T-helper 1 cell treated with Interleukin-12 subunit alpha and Interleukin-12 subunit beta and Interleukin-4 antibody, amounts not matched to agents 30 ng/mL and 1 ng/mL, for 36 hours (primary cell): ENCODE measurements around the gene KLHL29. TPM values are rescaled to one million over a fixed set of nuclear protein-coding genes. Genes with fewer than 3 reads are reported as not detected.
"Not testable (repeated sequence)": the region's sequence is repeated elsewhere in the genome, so short reads cannot be mapped to it uniquely, and the experiment has no call there.

Experiments
- intact Hi-C: fragments of 100-400 bp; cut with micrococcal nuclease; formaldehyde crosslinking; loops from one replicate; pipeline ENCODE4 v1.15.1; 2024
- total RNA-seq: library from RNA; stranded (reverse); gene quantifications from 2 replicates; pipeline ENCODE4 v1.2.3, GENCODE V29; 2022

KLHL29 gene
- total RNA-seq, 1 donor from 2014 or later = 2.2 TPM

GRCh38 chr2:23391237-23391736 lies 6.3 kb downstream of the KLHL29 start:
- intact Hi-C loops = not testable (repeated sequence)

GRCh38 chr2:23393722-23394121 lies 8.7 kb downstream of the KLHL29 start:
- intact Hi-C loops = no loop called here

- intact Hi-C loops = no loop called here
Measured at GRCh38 chr2:23394700-23395099, 9.7 kb downstream of the KLHL29 start.

- intact Hi-C loops = no loop called here
Measured at GRCh38 chr2:23397478-23397877, 12.5 kb downstream of the KLHL29 start.

- intact Hi-C loops = no loop called here
Measured at GRCh38 chr2:23399674-23400261, 14.8 kb downstream of the KLHL29 start.

GRCh38 chr2:23400703-23401102 lies 15.7 kb downstream of the KLHL29 start:
- intact Hi-C loops = no loop called here

GRCh38 chr2:23401427-23402204 lies 16.6 kb downstream of the KLHL29 start:
- intact Hi-C loops = no loop called here

GRCh38 chr2:23402205-23402740 lies 17.3 kb downstream of the KLHL29 start:
- intact Hi-C loops = no loop called here

- intact Hi-C loops = loop anchor here (1.0 kb wide), 1 partner anchor 162 kb away; no protein-coding TSS in a partner anchor
Measured at GRCh38 chr2:23404426-23404825, 19.4 kb downstream of the KLHL29 start.

GRCh38 chr2:23409248-23409647 lies 24.3 kb downstream of the KLHL29 start:
- intact Hi-C loops = no loop called here

- intact Hi-C loops = no loop called here
Measured at GRCh38 chr2:23410596-23410995, 25.6 kb downstream of the KLHL29 start.

GRCh38 chr2:23411752-23412431 lies 26.9 kb downstream of the KLHL29 start:
- intact Hi-C loops = no loop called here

GRCh38 chr2:23412556-23413155 lies 27.7 kb downstream of the KLHL29 start:
- intact Hi-C loops = no loop called here

- intact Hi-C loops = no loop called here
Measured at GRCh38 chr2:23413641-23414040, 28.7 kb downstream of the KLHL29 start.

- intact Hi-C loops = no loop called here
Measured at GRCh38 chr2:23414106-23414505, 29.1 kb downstream of the KLHL29 start.

- intact Hi-C loops = no loop called here
Measured at GRCh38 chr2:23414871-23415270, 29.9 kb downstream of the KLHL29 start.

- intact Hi-C loops = no loop called here
Measured at GRCh38 chr2:23417310-23417709, 32.3 kb downstream of the KLHL29 start.

- intact Hi-C loops = no loop called here
Measured at GRCh38 chr2:23418056-23418455, 33.1 kb downstream of the KLHL29 start.

- intact Hi-C loops = no loop called here
Measured at GRCh38 chr2:23418461-23418911, 33.5 kb downstream of the KLHL29 start.

- intact Hi-C loops = no loop called here
Measured at GRCh38 chr2:23419171-23420090, 34.5 kb downstream of the KLHL29 start.
